Skeletal muscle tissue (tissue), 4 donors: ENCODE measurements around the gene WSCD2. TPM values are rescaled to one million over a fixed set of nuclear protein-coding genes. Genes with fewer than 3 reads are reported as not detected.

ENCODE experiments used
- H3K27ac ChIP-seq: one replicate; pipeline ENCODE4 v1.7.0; 2013; ENCODE audit warnings: mild to moderate bottlenecking, low read depth, low read length, inconsistent platforms
- H3K27me3 ChIP-seq, 3 donors: one replicate each; pipeline ENCODE4 v1.7.0; 2013; ENCODE audit warnings: low read length in 3 of 3; ENCODE audit not compliant: control insufficient read depth in 3 of 3, insufficient read depth in 3 of 3
- H3K36me3 ChIP-seq, 3 donors: one replicate each; pipeline ENCODE4 v1.7.0; 2013; ENCODE audit warnings: low read length in 3 of 3; ENCODE audit not compliant: control insufficient read depth in 3 of 3, insufficient read depth in 3 of 3
- H3K4me1 ChIP-seq, 3 donors: one replicate each; pipeline ENCODE4 v1.7.0; 2013; ENCODE audit warnings: low read length in 3 of 3, mild to moderate bottlenecking in 3 of 3; ENCODE audit not compliant: control insufficient read depth in 3 of 3, insufficient read depth in 3 of 3
- H3K4me3 ChIP-seq, 3 donors: one replicate each; pipeline ENCODE4 v1.7.0; 2013; ENCODE audit warnings: low read length in 3 of 3
- H3K9ac ChIP-seq, 3 donors: one replicate each; pipeline ENCODE4 v1.7.0; 2013; ENCODE audit warnings: low read length in 3 of 3, mild to moderate bottlenecking in 3 of 3, moderate library complexity in 2 of 3, low read depth in 1 of 3
- H3K9me3 ChIP-seq, 3 donors: one replicate each; pipeline ENCODE4 v1.7.0; 2013; ENCODE audit warnings: low read length in 3 of 3; ENCODE audit not compliant: control insufficient read depth in 3 of 3
- total RNA-seq: library from RNA; depleted of rRNA; stranded (reverse); fragments of >200 nt; gene quantifications from one replicate; pipeline ENCODE4 v1.2.3, GENCODE V29; 2014
- donor health status: Osteomylitis.

The WSCD2 gene
- total RNA-seq, 1 donor from 2014 or later = 5.7 TPM

DNA sequence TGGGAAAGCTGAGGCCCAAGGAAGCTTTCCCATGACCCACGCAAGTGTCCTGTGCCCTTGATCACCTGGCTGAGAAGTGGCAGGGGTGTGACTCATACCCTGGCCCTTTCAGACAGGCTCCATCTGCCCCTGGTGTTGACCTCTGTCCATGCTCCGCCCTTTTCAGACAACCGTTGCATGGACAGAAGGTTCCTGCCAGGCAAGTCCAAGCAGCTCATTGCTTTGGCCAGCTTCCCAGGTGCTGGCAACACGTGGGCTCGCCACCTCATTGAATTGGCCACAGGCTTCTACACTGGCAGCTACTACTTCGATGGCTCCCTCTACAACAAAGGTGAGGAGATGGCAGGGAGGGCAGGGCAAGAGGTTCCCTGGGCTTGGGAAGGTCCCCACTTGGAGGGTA, 103.5 kb downstream of the WSCD2 start:
- Histone ChIP-seq H3K9ac (no peak overlapping the region), H3K9me3 (peaks cover 0 to 7% (median 5%) of the 10 kb centered on the region in 3 donors), H3K27ac (no peak overlapping the region), H3K4me1 (no peaks in the 10 kb centered on the region), H3K4me3 (no peak overlapping the region), H3K27me3 (peaks cover 0 to 16% (median 3%) of the 10 kb centered on the region in 3 donors), H3K36me3 (no peaks in the 10 kb centered on the region)

DNA sequence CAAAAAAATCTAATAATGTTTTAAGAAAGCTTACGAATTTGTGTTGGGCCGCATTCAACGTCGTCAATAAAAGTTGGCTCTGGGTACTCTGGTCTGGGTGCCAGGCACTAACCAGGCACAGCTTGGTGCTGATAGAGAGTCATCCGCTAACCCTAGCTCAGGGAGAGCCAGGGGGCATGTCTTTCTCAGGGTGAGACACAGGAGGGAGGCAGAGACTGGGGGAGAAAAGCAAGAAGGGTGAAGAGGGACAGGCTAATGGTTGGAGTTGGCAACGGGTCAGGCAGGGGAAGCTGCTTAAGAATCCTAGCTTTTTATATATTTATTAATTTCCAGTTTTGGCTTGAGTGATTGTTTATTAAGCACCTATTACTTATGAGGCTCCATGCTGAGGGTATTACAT, 105.1 kb downstream of the WSCD2 start:
- Histone ChIP-seq H3K36me3 (no peaks in the 10 kb centered on the region), H3K9ac (no peak overlapping the region), H3K4me3 (no peak overlapping the region), H3K27ac (no peak overlapping the region), H3K4me1 (no peaks in the 10 kb centered on the region), H3K27me3 (peaks cover 0 to 12% (median 0%) of the 10 kb centered on the region in 3 donors), H3K9me3 (peaks cover 0 to 7% (median 5%) of the 10 kb centered on the region in 3 donors)

DNA sequence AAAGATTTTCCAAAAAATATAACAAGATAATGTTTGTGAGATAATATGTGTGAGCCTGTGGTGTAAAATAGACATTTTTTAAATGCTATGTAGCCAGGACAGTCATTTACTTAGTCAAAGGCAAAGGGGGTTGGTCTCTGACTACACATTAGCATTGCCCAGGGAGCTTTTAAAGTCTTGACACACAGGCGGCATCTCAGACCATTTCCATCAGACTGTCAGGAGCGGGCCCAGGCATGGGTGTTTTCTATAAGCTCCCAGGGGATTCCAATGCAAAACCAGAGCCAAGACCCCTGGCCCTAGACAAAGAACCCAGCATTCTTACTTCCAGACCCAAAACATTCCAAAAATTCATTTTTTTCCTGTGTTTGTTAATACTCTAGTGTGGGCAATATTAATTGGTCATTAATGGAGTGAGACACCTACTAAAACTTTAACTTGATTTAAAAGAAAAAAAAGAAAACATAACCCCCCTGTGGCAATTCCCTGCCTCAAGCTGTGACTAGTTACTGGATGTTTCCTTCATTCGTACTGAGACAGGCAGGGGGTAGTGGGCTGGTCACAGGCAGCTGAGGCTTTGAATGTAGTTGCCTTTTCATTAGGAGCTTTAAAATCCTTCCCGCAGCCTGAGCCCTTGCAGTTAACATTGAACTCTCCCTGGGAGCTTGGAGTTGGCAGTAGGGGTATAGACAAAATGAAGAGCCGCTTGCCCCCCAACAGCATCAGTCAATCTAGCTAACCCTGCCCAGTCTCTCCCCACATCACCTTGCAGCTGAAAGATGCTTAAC, 106.3 kb downstream of the WSCD2 start:
- Histone ChIP-seq H3K9ac (no peak overlapping the region), H3K27me3 (peaks cover 0 to 19% (median 0%) of the 10 kb centered on the region in 3 donors), H3K4me1 (no peaks in the 10 kb centered on the region), H3K36me3 (no peaks in the 10 kb centered on the region), H3K27ac (no peak overlapping the region), H3K9me3 (peaks cover 0 to 7% (median 5%) of the 10 kb centered on the region in 3 donors), H3K4me3 (no peak overlapping the region)

DNA sequence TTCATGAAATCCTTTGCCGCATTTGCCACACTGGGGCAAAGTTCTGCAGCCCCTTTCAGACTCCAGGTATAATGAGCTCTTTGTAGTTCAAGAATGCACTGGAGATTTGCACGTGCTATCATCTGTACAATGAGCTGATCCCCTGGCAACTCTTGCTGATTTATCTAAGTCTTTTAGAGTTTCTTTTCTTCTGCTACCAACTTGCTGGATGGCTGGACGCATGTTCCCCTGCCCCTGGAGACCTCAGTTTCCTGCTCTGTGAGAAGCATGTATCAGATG, 106.8 kb downstream of the WSCD2 start:
- peaks cover 0 to 7% (median 5%) of the 10 kb centered on the region in 3 donors for H3K9me3 ChIP-seq
- H3K36me3 ChIP-seq = no peaks in the 10 kb centered on the region
- no peak overlapping the region for H3K9ac ChIP-seq
- peaks cover 0 to 19% (median 0%) of the 10 kb centered on the region in 3 donors for H3K27me3 ChIP-seq
- no peaks in the 10 kb centered on the region for H3K4me1 ChIP-seq
- H3K4me3 ChIP-seq = no peak overlapping the region
- no peak overlapping the region for H3K27ac ChIP-seq

DNA sequence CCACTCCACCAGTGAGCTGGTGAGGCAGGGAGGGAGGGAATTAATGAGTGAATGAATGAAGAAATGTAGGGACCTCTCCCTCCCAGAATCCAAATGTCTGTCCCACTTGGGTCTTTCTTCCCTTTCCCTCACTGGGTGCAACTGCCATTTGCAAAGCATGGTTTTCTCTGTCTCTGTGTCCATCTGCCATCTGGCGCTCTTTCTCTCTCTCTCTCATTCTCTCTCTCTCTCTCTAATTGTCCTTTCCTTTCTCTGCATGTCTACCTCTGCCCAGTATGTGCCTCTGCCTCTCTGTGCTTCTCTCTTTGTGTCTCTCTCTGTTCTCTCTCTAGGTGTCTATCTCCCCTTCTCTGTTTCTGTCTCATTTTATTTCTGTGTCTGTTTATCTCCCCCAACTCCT, 107.3 kb downstream of the WSCD2 start:
- H3K4me3 ChIP-seq = no peak overlapping the region
- H3K27ac ChIP-seq = no peak overlapping the region
- peaks cover 0 to 19% (median 3%) of the 10 kb centered on the region in 3 donors for H3K27me3 ChIP-seq
- peaks cover 0 to 7% (median 5%) of the 10 kb centered on the region in 3 donors for H3K9me3 ChIP-seq
- no peaks in the 10 kb centered on the region for H3K36me3 ChIP-seq
- no peaks in the 10 kb centered on the region for H3K4me1 ChIP-seq
- no peak overlapping the region for H3K9ac ChIP-seq

DNA sequence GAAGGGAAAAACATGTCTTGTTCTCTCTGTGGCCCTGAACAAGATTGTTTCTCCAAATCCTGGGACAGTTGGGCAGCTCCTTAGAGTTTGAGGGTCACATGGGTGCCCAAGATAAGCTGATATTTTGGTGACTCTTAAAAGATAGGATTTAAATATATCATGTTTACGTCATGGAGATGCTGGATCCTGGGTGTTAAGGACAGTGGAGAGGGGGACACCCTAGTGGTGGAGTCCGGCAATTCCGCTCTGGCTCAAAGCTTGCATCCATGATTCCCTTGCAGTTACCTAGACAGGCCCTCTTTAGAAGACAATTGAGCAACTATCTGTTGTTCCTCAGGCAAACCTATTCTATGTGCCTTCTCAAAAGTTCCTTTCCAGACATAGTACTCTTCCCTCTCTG, 108.2 kb downstream of the WSCD2 start:
- Histone ChIP-seq H3K4me3 (no peak overlapping the region), H3K27ac (no peak overlapping the region), H3K36me3 (no peaks in the 10 kb centered on the region), H3K9me3 (peaks cover 0 to 5% (median 4%) of the 10 kb centered on the region in 3 donors), H3K9ac (no peak overlapping the region), H3K27me3 (peaks cover 0 to 17% (median 3%) of the 10 kb centered on the region in 3 donors), H3K4me1 (no peaks in the 10 kb centered on the region)

DNA sequence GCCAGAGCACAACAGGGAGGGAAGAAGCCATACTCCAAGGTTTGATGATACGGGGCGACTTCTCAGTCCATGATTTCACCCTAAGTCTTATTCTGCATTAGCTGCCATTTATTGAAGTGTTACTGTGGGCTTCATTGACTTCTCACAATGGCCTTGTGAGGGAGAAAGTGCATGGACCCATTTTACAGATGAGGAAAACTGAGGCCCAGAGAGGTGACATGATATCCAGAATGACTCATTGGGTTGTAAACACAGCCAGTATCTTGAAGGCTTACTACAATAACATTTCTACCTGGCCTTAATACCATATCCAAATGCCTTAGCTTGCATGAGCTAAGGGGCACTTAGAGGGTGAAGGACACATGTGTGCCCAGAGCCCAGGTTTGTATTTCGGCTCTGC, 109.4 kb downstream of the WSCD2 start:
- peaks cover 0 to 5% (median 4%) of the 10 kb centered on the region in 3 donors for H3K9me3 ChIP-seq
- H3K4me1 ChIP-seq = no peaks in the 10 kb centered on the region
- no peak overlapping the region for H3K4me3 ChIP-seq
- peaks cover 0 to 17% (median 3%) of the 10 kb centered on the region in 3 donors for H3K27me3 ChIP-seq
- no peaks in the 10 kb centered on the region for H3K36me3 ChIP-seq
- no peak overlapping the region for H3K27ac ChIP-seq
- H3K9ac ChIP-seq = no peak overlapping the region

DNA sequence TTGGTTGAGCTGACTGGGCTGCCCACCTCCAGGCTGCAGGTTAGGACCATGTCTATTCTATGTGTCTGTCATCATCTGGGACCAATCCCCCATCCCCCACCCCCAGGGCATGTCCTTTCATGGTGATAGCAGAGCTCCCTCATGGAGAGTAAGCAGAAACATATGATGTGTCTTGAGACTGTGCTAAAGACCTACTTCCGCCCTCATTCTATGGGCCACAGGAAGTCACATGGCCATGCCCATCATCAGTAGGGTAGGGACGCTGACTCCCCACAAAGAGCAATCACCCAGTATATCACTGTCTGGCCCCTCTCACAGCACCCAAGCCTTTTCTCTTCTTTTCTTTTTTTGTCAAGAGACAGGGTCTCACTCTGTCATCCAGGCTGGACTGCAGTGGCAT, 110.3 kb downstream of the WSCD2 start:
- Histone ChIP-seq H3K9me3 (peaks cover 0 to 5% (median 4%) of the 10 kb centered on the region in 3 donors), H3K36me3 (no peaks in the 10 kb centered on the region), H3K4me1 (no peaks in the 10 kb centered on the region), H3K27me3 (peaks cover 0 to 17% (median 3%) of the 10 kb centered on the region in 3 donors), H3K9ac (no peak overlapping the region), H3K4me3 (no peak overlapping the region), H3K27ac (no peak overlapping the region)

DNA sequence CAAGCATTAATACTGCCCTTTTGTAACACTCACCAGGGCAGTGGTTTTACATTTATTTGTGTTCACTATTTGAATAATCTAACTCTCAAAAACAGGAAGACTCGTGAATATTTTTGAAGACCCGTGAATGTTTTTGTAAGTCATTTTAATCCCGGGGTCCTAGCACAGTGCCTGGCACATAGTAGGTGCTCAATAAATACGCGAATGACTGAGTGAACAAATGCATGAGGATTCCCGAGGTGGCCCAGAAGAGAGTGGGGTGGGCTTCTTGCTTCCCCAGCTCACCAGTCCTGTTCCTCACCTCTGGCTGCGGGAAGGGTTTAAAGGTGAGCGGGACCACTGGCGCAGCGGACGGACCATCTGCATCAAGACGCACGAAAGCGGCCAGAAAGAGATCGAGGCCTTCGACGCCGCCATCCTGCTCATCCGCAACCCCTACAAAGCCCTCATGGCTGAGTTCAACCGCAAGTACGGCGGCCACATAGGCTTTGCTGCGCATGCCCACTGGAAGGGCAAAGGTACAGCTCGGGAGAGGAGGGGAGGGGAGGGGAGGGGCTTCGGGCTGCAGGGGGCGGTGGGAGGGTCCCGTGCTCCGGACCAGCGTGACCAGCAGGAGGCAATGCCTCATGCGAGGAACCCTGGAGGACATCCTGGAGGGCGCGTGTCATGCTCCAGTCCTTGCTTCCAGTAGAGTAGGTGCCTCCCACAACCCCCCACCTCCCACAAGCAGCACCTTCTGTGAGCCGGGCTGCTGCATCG, 111.1 kb downstream of the WSCD2 start:
- peaks cover 0 to 17% (median 3%) of the 10 kb centered on the region in 3 donors for H3K27me3 ChIP-seq
- H3K36me3 ChIP-seq = no peaks in the 10 kb centered on the region
- no peaks in the 10 kb centered on the region for H3K4me1 ChIP-seq
- no peak overlapping the region for H3K27ac ChIP-seq
- no peak overlapping the region for H3K9ac ChIP-seq
- peaks cover 0 to 5% (median 4%) of the 10 kb centered on the region in 3 donors for H3K9me3 ChIP-seq
- no peak overlapping the region for H3K4me3 ChIP-seq

DNA sequence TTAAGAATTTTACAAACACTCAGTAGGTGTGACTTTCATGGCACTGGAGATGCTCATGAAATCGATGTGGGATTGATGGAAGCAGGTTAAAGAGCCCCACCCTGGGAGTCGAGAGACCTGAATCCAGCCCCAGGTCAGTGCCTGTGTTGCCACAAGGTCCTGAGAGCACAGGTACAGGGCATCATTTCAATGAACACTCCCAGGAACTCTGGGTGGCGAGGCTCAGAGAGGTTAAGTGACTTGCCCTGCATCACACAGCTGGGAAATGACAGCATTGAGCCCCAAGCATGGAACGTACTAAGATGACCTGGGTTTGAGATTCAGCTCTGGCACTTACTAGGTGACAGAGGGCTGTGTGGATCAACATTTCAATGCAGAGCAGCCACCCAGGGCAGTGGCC, 111.8 kb downstream of the WSCD2 start:
- peaks cover 2 to 14% (median 6%) of the 10 kb centered on the region in 3 donors for H3K27me3 ChIP-seq
- no peaks in the 10 kb centered on the region for H3K4me1 ChIP-seq
- no peak overlapping the region for H3K9ac ChIP-seq
- no peak overlapping the region for H3K27ac ChIP-seq
- H3K9me3 ChIP-seq = peaks cover 0 to 5% (median 4%) of the 10 kb centered on the region in 3 donors
- H3K36me3 ChIP-seq = no peaks in the 10 kb centered on the region
- H3K4me3 ChIP-seq = no peak overlapping the region
